NCI-H2171 (cell line): ENCODE data around the gene SLC16A2.

Experiments
- DNase-seq: peaks from one replicate; lab custom pipeline; 2025; lab: John Stamatoyannopoulos, UW

Gene SLC16A2

GRCh38 chrX:74421036-74421739 is at the start of gene SLC16A2:
Gene SLC16A2 (plus strand): TSS chrX:74421493. CDS start chrX:74421638, 145 bp downstream.
- DNase-seq, result peak; percentile 69

- no peak for DNase-seq
Observed at GRCh38 chrX:74372272-74372671, 49.0 kb upstream of the SLC16A2 start.

DNA sequence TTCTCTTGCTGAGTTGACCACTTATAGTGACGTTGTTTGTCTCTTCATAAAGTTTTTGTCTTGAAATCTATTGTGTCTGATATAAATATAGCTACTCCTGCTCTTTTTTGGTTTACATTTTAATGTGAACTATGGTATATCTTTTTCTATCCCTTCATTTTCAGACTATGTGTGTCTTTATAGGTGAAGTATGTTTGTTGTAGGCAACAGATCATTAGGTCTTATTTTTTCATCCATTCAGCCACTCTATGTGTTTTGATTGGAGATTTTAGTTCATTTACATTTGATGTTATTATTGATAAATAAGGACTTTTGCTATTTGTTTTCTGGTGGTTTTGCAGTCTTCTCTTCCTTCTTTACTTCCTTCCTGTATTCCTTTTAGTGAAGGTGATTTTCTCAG is 44.0 kb upstream of the SLC16A2 start:
- DNase-seq, result no peak

DNA sequence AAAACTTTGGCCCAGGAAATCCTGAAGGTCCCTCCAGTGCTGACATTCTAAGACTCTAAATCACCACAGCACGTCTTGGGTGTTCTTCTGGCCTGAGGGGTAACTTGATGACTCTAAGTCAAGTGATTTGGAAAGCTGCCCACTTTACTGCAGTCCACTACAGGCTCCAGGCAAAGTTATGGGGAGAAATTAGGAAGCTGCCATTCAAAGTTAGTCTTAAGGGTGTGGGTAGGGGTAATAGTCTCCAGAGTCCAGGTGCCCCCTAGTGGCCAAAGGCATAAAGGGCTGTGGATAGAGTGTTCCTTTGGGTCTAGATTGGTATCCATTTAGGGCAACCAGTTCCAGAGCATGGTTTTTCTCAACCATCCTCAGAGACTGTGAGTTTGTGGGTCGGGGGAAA is 38.7 kb upstream of the SLC16A2 start:
- DNase-seq, result peak; percentile 3

DNA sequence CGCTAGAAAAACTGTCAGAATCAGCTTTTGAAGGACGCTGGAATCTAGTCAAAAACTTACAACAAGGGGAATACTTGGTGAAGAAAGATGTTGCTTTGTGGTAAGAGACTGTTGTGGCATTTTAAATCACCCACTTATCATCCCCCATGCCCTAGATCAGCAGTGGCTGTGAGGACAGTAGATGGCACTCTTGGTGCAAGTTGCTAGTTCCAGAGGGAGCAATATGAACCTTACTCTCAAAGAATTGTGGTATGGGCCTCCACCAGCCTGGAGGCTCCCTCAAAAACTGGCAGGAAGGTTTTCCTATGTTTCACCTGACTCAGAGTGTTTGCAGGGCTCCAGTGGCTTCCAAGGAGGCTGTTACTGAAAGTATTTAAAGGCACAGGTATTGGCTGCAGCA is 37.7 kb upstream of the SLC16A2 start:
- DNase-seq, result peak; percentile 0

- DNase-seq, result no peak
Observed at GRCh38 chrX:74389016-74389722, 32.1 kb upstream of the SLC16A2 start.

- DNase-seq, result no peak
Observed at GRCh38 chrX:74395556-74395955, 25.7 kb upstream of the SLC16A2 start.

DNA sequence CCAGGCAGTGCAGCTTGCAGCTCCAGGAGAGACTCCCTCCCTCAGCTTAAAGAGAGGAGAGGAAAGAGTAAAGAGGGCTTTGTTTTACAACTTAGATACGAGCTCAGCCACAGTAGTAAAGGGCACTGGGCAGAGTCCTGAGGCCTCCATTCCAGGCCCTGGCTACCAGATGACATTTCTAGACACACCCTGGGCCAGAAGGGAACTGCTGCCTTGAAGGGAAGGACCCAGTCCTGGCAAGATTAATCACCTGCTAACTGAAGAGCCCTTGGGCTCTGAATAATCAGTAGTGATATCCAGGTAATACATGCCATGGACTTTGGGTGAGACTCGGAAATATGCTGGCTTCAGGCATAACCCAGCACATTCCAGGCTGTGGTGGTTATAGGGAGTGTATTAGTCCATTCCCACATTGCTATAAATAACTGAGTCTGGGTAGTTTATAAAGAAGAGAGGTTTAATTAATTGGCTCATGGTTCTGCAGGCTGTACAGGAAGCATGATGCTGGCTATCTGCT is 15.3 kb upstream of the SLC16A2 start:
- no peak for DNase-seq

DNA sequence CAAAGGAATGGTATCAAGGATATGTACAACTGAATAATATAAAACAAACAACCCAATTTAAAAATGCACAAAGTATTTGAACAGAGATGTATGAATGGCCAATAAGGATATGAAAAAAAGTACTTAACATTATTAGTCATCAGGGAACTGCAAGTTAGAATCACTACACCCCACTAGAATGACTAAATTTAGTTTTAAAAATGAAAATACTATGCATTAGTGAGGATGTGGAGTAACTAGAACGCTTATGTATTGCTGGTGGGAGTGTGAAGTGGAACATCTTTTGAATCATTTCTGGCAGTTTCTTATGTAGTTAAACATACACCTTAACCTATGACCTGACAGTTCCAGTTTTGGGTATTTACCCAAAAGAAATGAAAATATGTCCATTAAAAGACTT is 13.0 kb upstream of the SLC16A2 start:
- DNase-seq, result no peak

GRCh38 chrX:74419864-74420195 is 1.5 kb upstream of the SLC16A2 start:
- peak; percentile 5 for DNase-seq

DNA sequence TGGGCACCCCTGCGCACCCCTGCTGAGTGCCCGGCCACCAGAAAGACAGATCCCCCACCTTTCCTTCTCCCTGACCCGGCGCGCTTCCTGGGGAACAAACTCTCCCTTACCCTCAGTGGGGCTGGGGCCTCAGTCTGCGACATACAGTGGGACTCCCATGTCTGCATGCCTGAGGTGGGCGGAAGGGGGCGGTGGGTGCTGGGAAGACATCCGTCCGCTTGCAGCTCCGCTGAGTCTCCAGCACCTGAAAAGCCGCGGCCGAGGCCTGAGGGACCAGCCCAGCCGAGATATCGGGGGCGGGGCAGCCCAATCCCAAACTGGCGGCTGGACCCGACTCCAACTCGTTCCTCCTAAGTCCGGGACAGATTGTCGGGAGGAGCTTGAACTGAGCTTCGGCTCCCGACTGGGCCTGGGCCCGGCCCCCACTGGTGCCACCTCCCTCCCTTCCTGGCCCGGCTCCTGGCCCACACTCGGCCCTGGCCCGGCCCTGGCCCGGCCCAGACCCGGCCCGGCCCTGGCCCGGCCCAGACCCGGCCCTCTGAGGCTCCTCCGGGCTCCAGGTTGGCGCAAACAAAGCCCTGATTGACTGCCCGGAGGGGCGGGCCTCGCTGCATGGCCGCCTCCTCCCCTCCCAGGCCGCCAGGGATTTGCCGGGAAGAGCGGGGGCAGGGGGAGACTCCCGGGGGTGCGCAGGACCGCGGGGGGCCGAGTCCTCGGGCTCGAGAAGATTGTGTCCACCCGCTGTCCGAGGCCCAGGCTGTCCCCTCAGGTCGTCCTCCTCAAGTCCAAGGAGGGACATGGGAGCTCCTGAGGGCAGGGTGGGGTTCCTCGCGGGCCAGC is 877 bp upstream of the SLC16A2 start:
- peak; percentile 11 for DNase-seq

DNA sequence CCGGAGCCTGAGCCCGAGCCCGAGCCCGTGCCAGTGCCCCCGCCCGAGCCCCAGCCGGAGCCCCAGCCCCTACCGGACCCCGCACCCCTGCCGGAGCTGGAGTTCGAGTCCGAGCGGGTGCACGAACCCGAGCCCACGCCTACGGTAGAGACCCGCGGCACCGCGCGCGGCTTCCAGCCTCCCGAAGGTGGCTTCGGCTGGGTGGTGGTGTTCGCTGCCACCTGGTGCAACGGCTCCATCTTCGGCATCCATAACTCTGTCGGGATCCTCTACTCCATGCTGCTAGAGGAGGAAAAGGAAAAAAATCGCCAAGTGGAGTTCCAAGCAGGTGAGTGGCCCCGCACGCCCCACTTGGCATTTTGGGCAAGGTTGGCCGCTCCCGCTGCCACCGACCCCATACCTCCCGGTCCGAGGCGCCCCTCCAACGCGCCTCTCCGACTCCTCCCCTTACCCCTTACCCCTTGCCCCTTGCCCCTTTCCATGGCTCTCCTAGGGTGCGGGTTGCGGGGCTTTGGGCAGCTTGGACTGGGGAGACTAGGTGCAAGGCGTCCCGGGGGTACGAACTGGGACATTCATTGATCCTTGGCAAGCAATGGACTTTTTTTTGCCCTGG is 553 bp downstream of the SLC16A2 start:
- no peak for DNase-seq

DNA sequence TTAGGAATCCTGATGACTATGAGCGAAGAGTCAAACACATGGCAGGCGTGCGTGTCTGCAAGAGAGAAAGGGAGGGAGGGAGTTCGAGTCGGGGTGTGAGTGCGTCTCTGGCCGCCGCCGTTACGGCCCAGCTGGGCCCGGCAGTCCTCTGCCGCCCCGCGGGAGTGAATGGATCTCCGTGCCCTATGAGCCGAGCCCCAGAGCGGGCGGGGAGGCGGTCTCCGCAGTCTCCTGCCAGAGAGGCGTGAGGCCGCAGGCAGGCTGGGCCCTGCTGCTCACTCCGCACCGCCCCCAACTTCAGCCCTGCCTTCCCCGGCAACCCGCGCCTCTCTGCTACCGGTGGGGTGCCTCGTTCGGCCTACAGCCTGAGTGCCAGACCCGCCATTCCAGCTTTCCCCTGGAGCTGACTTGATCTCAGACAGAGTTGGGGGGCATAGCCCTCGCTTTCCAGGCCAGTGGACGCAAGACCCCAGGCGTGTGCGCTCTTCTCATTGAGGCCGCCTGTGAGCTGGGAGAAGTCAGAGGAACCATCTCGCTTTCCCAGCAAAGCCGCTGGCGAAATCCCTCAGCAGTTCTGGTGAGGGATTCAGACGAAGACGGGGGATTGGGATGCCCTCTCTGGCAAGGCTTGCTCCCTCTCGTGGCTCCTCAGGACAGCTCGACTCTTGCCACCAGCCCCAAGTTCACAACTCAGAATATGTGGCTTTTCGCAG is 1.4 kb downstream of the SLC16A2 start:
- no peak for DNase-seq

GRCh38 chrX:74423289-74423998 is 2.2 kb downstream of the SLC16A2 start:
- no peak for DNase-seq

GRCh38 chrX:74426071-74426470 is 4.8 kb downstream of the SLC16A2 start:
- DNase-seq, result no peak

DNA sequence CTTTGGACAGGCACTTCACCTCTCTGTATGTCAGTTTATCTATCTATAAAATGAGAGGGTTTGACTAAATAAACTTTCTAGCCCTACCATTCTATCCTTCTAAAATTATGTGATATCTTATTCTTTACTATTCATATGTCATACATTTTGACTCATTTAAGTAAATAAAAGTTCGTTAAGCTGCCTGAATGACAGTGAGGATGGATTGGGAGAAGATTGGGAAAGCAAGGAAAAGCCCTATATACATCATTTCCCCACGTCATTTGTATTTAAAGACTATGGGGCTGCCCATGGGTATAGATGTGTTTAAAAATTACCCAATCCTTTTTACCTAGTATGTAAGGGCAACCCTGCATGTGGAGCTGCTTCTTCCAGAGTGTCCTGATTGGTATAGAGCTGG is 5.3 kb downstream of the SLC16A2 start:
- DNase-seq, result no peak

- peak; percentile 13 for DNase-seq
Observed at GRCh38 chrX:74431797-74432196, 10.5 kb downstream of the SLC16A2 start.

- DNase-seq, result no peak
Observed at GRCh38 chrX:74434336-74434735, 13.0 kb downstream of the SLC16A2 start.

DNA sequence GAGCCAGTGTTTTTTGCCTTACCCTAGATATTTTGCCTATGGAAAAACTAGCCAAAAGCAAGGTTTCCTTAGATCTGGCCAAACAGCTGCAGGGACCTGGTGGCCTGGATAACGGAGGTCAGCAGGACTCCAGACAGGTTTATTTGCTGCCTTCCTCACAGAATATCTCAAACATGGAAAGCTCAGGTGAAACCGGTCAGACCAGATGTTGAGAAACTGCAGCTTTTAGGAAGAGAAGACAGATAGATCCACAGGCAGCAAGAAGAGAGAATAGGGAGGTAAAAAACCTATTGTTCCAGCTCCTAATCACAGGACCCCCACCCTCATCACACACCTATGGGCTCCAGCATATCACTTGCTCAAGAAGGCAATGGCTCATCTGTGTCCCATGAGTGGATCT is 16.2 kb downstream of the SLC16A2 start:
- DNase-seq, result no peak

DNA sequence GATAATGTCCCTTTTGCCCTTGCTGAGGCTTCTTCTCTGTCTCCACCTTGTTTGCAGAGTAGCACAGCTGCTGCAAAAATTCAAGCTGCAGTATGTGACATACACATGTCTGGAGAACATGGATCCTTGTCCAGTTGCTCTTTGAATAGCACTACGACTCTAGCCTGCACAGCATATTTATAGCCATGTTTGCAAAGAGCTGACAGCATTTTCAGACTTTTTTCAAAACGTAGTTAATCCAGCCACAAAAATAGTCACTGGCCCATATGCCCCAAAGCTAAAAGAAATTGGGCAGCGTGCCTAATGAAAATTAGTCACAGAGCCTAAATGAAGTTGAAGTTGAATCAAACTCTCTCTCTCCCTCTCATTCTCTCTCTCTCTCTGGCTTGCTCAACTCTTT is 17.5 kb downstream of the SLC16A2 start:
- DNase-seq, result no peak

DNA sequence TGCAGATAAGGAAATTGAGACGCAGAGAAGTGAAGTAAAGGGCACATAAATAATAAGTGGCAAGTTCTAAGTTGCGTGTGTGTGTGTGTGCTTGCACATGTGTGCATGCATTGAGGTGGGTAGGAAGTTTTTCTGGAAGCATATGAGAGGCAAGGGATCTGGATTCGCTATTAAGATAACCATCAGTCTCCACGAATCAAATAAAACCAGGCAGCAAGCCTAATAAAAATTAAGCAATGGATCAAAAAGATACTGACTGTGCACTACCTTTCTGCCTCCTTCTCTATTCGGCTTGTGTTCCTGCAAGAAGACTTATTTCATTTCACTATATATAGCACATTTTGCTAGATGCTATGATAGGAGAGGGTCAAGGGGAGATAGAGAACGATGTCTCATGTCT is 23.8 kb downstream of the SLC16A2 start:
- no peak for DNase-seq
